Lung (tissue), 12 donors: ENCODE measurements around the gene FHL1. TPM values are rescaled to one million over a fixed set of nuclear protein-coding genes. Genes with fewer than 3 reads are reported as not detected.
A peak's percentile ranks its signal among the peaks of the same experiment; 100 is the strongest.

Source experiments
- ATAC-seq: fragments of 200-7000 bp; cut with Tn5 transposase; one replicate; pipeline ENCODE4 v1.9.1; 2020; ENCODE audit warnings: moderate number of reproducible peaks; ENCODE audit not compliant: insufficient read depth, low FRiP score
- DNase-seq, 3 donors: peaks; one replicate each; pipeline ENCODE4 v3.0.0-alpha.2; 2013 to 2017
- H3K27ac ChIP-seq, 2 donors: one replicate each; pipeline ENCODE4 v1.5.1; 2013; ENCODE audit warnings: mild to moderate bottlenecking in 2 of 2, moderate library complexity in 2 of 2, control low read depth in 1 of 2, inconsistent platforms in 1 of 2, low read depth in 1 of 2, low read length in 1 of 2
- H3K27me3 ChIP-seq, 3 donors: one replicate each; pipeline ENCODE4 v1.5.1; 2013; ENCODE audit warnings: low read length in 2 of 3; ENCODE audit not compliant: control insufficient read depth in 3 of 3, insufficient read depth in 3 of 3
- H3K36me3 ChIP-seq, 4 donors: one replicate each; pipeline ENCODE4 v1.5.1; 2013; ENCODE audit warnings: low read length in 4 of 4, mild to moderate bottlenecking in 1 of 4, moderate library complexity in 1 of 4; ENCODE audit not compliant: control insufficient read depth in 4 of 4, insufficient read depth in 4 of 4
- H3K4me1 ChIP-seq, 5 donors: one replicate each; pipeline ENCODE4 v1.5.1; 2013; ENCODE audit warnings: low read length in 5 of 5, mild to moderate bottlenecking in 2 of 5, moderate library complexity in 1 of 5; ENCODE audit not compliant: control insufficient read depth in 5 of 5, insufficient read depth in 5 of 5
- H3K4me3 ChIP-seq: one replicate; pipeline ENCODE4 v1.5.1; 2013; ENCODE audit warnings: mild to moderate bottlenecking, control low read depth, moderate library complexity
- H3K9ac ChIP-seq, 2 donors: one replicate each; pipeline ENCODE4 v1.5.1; 2013; ENCODE audit warnings: low read length in 2 of 2, control low read depth in 1 of 2; ENCODE audit not compliant: insufficient read depth in 1 of 2
- H3K9me3 ChIP-seq, 4 donors: one replicate each; pipeline ENCODE4 v1.5.1; 2013; ENCODE audit warnings: low read length in 3 of 4, mild to moderate bottlenecking in 1 of 4, moderate library complexity in 1 of 4; ENCODE audit not compliant: control insufficient read depth in 4 of 4, insufficient read depth in 3 of 4
- CTCF ChIP-seq: IDR thresholded peaks from 2 replicates; pipeline ENCODE4 v1.5.1; 2012; ENCODE audit warnings: mild to moderate bottlenecking; ENCODE audit errors: control extremely low read depth, extremely low read depth
- WGBS, 2 donors: extraction: QIAGEN DNeasy Blood & Tissue Kit; methylation state at CpG; one replicate each; pipeline ENCODE4 v1.1.7; 2013; 5-methylcytosine and 5-hydroxymethylcytosine counted together
- polyA plus RNA-seq, 2 donors: library from polyadenylated mRNA; stranded (reverse); fragments of 200-250 nt; gene quantifications; one replicate each; pipeline ENCODE4 v1.2.1, GENCODE V29; 2013
- total RNA-seq, 2 donors: library from RNA; depleted of rRNA in 1 of 2; stranded (reverse); fragments of >200 nt in 1 of 2; gene quantifications; one replicate each; pipeline ENCODE4 v1.2.1, GENCODE V29; 2014 to 2021
- donor health status: control.
- donor health status: control.
- donor health status: Bipolar disorder and iron deficiency.
- donor health status: healthy.
- donor health status: DM: yes; HTN: yes; CAD: no.

Gene FHL1
- total and polyA plus RNA-seq, 4 donors, result 49.6 to 313 (median 150) TPM

GRCh38 chrX:136176399-136176825, 29.1 kb downstream of the FHL1 start:
- 41 to 66% methylated on average over 2 of the region's 2 CpGs for WGBS, 2 donors

GRCh38 chrX:136179133-136179532, 31.8 kb downstream of the FHL1 start:
- Histone ChIP-seq H3K9ac (no peak overlapping the region), H3K36me3 (no peaks in the 10 kb centered on the region), H3K4me1 (peaks cover 0 to 43% (median 14%) of the 10 kb centered on the region in 5 donors), H3K9me3 (no peaks in the 10 kb centered on the region), H3K4me3 (no peak overlapping the region), H3K27me3 (peaks cover 0 to 19% (median 10%) of the 10 kb centered on the region in 3 donors), H3K27ac (peak overlapping the region in 1 of 2 donors; percentile 70)
- TF ChIP-seq CTCF, result no peak
- no peak for ATAC-seq
- WGBS, 2 donors, result 70 to 89% methylated on average over 4 of the region's 4 CpGs
- DNase-seq, result no peak

More at GRCh38 chrX:136176399-136176825, 29.1 kb downstream of the FHL1 start:
- ATAC-seq, result peak; percentile 47
- H3K9me3 ChIP-seq, result no peaks in the 10 kb centered on the region
- H3K4me3 ChIP-seq, result no peak overlapping the region
- TF ChIP-seq CTCF, result no peak
- H3K36me3 ChIP-seq, result no peaks in the 10 kb centered on the region
- H3K4me1 ChIP-seq, result peaks cover 0 to 20% (median 12%) of the 10 kb centered on the region in 5 donors
- H3K27ac ChIP-seq, result peak overlapping the region in 1 of 2 donors; percentile 93
- H3K27me3 ChIP-seq, result peaks cover 0 to 19% (median 10%) of the 10 kb centered on the region in 3 donors
- peak overlapping the region in 1 of 2 donors; percentile 17 for H3K9ac ChIP-seq
- DNase-seq, result peak in 2 of 3 donors; percentile 70 to 81

- no peak overlapping the region for H3K9ac ChIP-seq
- H3K4me3 ChIP-seq, result no peak overlapping the region
- TF ChIP-seq CTCF, result no peak
- DNase-seq (peak; percentile 86 to 97 (median 96)), ATAC-seq (no peak)
- peak overlapping the region; percentile 5 to 13 for H3K27ac ChIP-seq
- WGBS, 2 donors, result 58 to 88% methylated on average over 3 of the region's 3 CpGs
- peaks cover 0 to 53% (median 3%) of the 10 kb centered on the region in 5 donors for H3K4me1 ChIP-seq
- no peaks in the 10 kb centered on the region for H3K9me3 ChIP-seq
- no peaks in the 10 kb centered on the region for H3K36me3 ChIP-seq
- peaks cover 0 to 15% (median 7%) of the 10 kb centered on the region in 3 donors for H3K27me3 ChIP-seq
These were observed 35.1 kb downstream of the FHL1 start for GRCh38 chrX:136182414-136182813.

GRCh38 chrX:136183172-136183571, 35.8 kb downstream of the FHL1 start:
- DNase-seq, result no peak
- Histone ChIP-seq H3K27me3 (peaks cover 0 to 15% (median 7%) of the 10 kb centered on the region in 3 donors), H3K36me3 (no peaks in the 10 kb centered on the region), H3K4me3 (no peak overlapping the region), H3K27ac (no peak overlapping the region), H3K4me1 (peaks cover 0 to 53% (median 3%) of the 10 kb centered on the region in 5 donors), H3K9me3 (no peaks in the 10 kb centered on the region), H3K9ac (no peak overlapping the region)
- TF ChIP-seq CTCF, result no peak
- 69 to 88% methylated on average over 4 of the region's 4 CpGs for WGBS, 2 donors
- ATAC-seq, result no peak
